ENCODE data around the gene RBM14.
A peak's percentile ranks its signal among the peaks of the same experiment; 100 is the strongest.

Gene RBM14

DNA sequence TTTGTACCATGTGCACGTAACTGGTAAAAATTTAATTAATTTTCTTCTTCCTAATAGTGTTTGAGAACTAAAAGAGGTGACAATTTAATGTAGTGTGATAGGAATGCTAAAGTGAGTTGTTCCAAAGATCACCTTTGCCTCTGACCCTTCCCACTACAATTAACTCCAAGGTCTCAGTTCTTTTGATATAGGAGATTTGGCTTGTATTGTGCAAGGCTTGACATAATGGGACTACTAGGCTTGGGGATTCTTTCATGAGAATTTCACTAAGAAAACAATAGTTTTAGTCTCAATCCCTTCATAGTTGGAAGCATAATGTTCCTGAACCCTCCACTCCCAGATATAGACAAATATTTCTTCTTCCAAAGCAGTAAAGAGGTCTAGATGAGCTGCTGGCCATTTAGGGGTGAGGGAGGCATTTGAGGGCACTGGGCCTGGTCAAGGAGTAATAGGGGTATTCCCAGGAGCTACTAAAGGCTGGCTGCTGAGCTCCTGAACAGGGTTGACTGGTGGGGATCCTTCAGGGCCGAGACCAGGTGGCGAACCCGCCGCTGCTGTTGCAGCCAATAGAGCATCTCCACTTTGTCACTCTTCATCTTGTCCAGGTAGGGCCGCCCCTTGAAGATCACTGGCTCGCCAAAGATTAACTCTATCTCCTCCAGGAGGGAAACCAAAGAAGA, 26.3 kb upstream of the RBM14 start:
- H3K27me3 ChIP-seq (replicated peaks): no peaks in the 10 kb centered on the region
- no peak overlapping the region for H3K4me3 ChIP-seq (ENCODE audit: low read depth, low read length)
- H3K36me3 ChIP-seq (replicated peaks): no peaks in the 10 kb centered on the region
- in situ Hi-C loops (cut with HindIII; ENCODE audit: low pct_ligation_motif_present, low sequenced_read_pairs): no loop called here
- DNase-seq: no peak
- no peak overlapping the region for H3K27ac ChIP-seq
- TF ChIP-seq, protein P1, sequence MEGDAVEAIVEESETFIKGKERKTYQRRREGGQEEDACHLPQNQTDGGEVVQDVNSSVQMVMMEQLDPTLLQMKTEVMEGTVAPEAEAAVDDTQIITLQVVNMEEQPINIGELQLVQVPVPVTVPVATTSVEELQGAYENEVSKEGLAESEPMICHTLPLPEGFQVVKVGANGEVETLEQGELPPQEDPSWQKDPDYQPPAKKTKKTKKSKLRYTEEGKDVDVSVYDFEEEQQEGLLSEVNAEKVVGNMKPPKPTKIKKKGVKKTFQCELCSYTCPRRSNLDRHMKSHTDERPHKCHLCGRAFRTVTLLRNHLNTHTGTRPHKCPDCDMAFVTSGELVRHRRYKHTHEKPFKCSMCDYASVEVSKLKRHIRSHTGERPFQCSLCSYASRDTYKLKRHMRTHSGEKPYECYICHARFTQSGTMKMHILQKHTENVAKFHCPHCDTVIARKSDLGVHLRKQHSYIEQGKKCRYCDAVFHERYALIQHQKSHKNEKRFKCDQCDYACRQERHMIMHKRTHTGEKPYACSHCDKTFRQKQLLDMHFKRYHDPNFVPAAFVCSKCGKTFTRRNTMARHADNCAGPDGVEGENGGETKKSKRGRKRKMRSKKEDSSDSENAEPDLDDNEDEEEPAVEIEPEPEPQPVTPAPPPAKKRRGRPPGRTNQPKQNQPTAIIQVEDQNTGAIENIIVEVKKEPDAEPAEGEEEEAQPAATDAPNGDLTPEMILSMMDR (IDR thresholded peaks at IDR 0.05; ENCODE audit: low read depth, low read length, missing control alignments): no peak

DNA sequence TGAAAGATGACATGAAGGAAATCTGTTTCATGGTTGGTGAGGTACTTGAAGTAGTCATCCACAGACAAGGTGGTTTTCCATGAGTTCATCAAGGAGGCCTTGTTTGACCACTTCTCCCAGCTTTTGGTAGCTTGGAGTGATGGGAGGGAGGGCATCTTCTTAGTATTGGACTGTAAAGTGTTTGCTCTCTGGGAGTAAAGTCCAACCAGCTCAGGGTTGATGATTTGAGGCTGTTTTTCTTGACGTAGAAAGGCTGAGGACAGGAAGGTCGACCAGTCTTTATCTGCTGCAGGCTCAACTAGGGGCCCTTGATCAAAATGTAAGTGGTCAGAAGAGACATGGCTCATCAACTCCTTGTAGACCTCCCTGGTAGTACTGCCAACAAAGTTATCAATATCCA, 25.3 kb upstream of the RBM14 start:
- no peak overlapping the region for H3K27ac ChIP-seq
- in situ Hi-C loops (cut with HindIII; ENCODE audit: low pct_ligation_motif_present, low sequenced_read_pairs): no loop called here
- H3K27me3 ChIP-seq (replicated peaks): no peaks in the 10 kb centered on the region
- no peak overlapping the region for H3K4me3 ChIP-seq (ENCODE audit: low read depth, low read length)
- no peaks in the 10 kb centered on the region for H3K36me3 ChIP-seq (replicated peaks)
- TF ChIP-seq, protein P1 (IDR thresholded peaks at IDR 0.05; ENCODE audit: low read depth, low read length, missing control alignments): no peak
- no peak for DNase-seq

DNA sequence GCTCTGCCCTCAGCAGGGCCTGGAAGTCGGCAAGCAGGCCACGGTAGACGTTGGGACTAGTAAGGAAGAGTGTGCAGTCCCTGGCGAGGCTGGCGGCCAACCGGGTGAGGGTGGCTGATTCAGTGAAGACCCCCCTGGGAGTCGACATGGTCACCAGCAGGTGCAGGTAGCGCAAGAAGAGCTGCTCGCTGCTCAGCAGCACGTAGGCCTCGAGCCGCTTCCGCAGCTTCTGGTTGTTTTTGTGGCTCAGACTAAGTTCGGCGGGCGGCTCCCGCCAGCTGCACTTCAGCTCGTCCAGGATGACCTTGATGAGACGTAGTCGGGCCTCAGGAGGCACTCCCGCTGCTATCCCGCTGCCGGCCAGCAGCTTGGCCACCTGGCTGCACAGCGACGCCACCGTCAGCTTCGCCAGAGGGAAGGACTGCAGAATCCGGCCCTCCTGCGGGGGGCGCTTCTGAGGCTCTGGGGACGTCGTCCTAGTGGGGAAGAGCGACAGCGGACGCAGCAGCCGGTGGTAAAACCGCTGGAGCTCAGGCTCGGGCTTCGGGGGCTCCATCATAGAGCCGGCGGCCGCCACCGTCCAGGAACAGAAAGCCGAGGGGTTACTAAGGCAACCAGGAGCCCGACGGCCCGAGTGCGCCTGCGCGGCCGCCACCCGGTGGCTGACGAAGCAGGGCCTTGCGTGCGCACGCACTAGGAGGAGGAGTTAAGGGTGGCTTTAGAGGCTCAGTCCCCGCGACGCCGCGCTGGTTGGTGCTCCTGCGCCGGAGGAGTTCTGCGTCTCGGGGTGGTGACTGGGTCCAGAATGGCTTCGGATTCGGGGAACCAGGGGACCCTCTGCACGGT, 23.8 kb upstream of the RBM14 start, which contains the start of the genes CCDC87 and CCS:
Gene CCDC87, minus strand, starts transcription at position 607 of the 846 bp plus-strand sequence. Its CDS starts 48 bp downstream, at position 559.
Gene CCS, plus strand, starts transcription at position 729 of the 846 bp plus-strand sequence. Its CDS starts 77 bp downstream, at position 806.
- H3K27ac ChIP-seq: peak within 1 kb of the TSS; percentile 30
- peak within 1 kb of the TSS; percentile 70 for H3K4me3 ChIP-seq (ENCODE audit: low read depth, low read length)
- in situ Hi-C loops (cut with HindIII; ENCODE audit: low pct_ligation_motif_present, low sequenced_read_pairs): no loop called here
- peak; percentile 94 for DNase-seq
- no peaks in the 10 kb centered on the region for H3K36me3 ChIP-seq (replicated peaks)
- H3K27me3 ChIP-seq (replicated peaks): no peaks in the 10 kb centered on the region
- TF ChIP-seq, protein P1 (IDR thresholded peaks at IDR 0.05; ENCODE audit: low read depth, low read length, missing control alignments): peak; percentile 84

GRCh38 chr11:66593303-66593635, 23.2 kb upstream of the RBM14 start:
- in situ Hi-C loops (cut with HindIII; ENCODE audit: low pct_ligation_motif_present, low sequenced_read_pairs): no loop called here
- DNase-seq: no peak
- Histone ChIP-seq H3K27me3 (replicated peaks) (no peaks in the 10 kb centered on the region), H3K4me3 (ENCODE audit: low read depth, low read length) (peak overlapping the region; percentile 70), H3K27ac (peak overlapping the region; percentile 30), H3K36me3 (replicated peaks) (no peaks in the 10 kb centered on the region)
- TF ChIP-seq, protein P1 (IDR thresholded peaks at IDR 0.05; ENCODE audit: low read depth, low read length, missing control alignments): no peak

DNA sequence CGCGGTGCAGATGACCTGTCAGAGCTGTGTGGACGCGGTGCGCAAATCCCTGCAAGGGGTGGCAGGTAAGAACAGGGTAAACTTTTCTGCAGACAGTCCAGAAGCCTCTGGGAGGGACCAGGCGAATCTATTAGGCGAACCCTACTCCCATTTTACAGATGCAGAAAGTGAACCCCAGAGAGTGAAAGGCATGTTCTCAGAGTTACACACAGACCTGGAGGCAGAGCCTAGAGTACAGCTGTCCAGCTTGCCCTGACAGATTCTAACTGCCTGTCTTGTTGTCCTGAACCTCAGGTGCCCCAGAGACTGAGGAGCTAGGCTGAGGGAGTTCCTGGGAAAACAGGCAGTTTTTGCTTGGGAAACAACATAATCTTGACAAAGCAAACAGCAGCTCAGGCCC, 22.8 kb upstream of the RBM14 start:
- DNase-seq: no peak
- no peak overlapping the region for H3K27ac ChIP-seq
- in situ Hi-C loops (cut with HindIII; ENCODE audit: low pct_ligation_motif_present, low sequenced_read_pairs): no loop called here
- TF ChIP-seq, protein P1 (IDR thresholded peaks at IDR 0.05; ENCODE audit: low read depth, low read length, missing control alignments): no peak
- H3K36me3 ChIP-seq (replicated peaks): no peaks in the 10 kb centered on the region
- H3K4me3 ChIP-seq (ENCODE audit: low read depth, low read length): peak overlapping the region; percentile 70
- H3K27me3 ChIP-seq (replicated peaks): no peaks in the 10 kb centered on the region

All from brain microvascular endothelial cell (primary cell).